HG03039 (cell line): ENCODE measurements around the gene NIPAL3.
"Not testable (repeated sequence)": the region's sequence is repeated elsewhere in the genome, so short reads cannot be mapped to it uniquely, and the experiment has no call there.

Experiments used
- ATAC-seq: cut with Tn5 transposase; IDR thresholded peaks from one replicate; pipeline ENCODE4 v1.9.1; 2021; ENCODE audit warnings: mild to moderate bottlenecking, moderate library complexity; ENCODE audit not compliant: unreplicated experiment

NIPAL3 gene

DNA sequence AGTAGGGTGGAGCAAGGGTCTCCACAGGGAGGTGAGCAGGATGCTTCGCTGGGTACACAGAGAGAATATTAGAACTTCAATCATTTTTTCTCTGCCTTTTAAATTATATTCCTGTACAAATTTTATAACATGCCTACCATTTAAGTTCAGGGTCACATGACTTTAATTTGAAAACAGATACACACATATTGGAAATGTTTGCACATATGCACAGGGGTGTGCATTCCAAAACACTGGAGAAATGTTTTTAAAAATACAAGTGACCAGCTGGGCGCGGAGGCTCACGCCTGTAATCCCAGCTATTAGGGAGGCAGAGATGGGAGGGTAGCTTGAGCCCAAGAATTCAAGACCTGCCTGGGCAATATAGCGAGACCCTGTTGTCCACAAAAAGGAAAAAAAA is 39.7 kb downstream of the NIPAL3 start:
- ATAC-seq = no peak

DNA sequence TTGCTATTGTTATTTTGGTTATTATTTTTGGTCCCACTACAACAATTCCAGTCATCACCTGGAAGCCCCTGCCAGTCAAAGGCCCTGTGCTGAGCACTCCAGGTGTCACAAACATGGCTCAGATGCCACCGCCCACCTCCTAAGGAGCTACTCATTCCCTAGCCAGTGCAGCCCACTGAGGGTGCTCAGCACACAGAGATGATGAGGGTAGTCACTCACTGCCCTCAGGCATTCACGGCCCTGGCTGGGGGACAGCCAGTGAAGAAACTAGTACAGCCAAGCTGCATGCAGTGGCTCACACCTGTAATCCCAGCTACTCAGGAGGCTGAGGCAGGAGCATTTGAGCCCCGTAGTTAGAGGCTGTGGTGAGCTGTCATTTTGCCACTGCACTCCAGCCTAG is 42.3 kb downstream of the NIPAL3 start:
- ATAC-seq = no peak

DNA sequence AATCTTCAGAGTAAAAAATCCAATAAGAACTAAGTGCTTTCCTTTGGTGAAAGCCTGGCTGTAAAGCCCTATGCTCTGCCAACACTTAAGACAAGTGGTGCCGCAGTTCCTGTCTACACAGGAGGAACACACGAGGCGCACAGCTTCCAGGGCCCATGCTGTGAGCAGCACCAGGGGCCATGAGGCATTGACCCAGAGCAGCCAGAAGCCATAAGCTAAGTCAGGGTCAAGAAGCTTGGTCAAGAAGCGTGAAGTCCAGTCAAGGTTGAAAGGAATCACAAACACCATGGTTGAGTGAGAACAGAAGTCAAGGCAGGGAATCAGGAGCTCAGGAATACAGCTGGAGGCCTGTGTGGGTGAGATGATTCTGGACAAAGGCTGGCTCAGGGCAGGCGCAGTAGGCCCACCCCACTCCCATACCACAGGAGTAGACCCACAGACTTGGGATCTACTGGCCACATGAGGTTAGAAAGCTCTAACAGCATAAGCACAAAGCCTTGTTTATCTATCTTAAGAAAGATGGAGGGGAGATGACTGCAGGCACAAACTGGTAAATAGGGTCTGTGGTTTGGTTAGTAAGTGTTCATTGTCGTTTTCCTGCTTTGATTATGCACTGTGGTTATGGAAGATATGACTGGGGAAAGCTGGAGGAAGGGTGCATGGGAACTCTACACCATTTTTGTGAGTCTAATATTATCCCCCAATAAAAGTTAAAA is 44.1 kb downstream of the NIPAL3 start:
- ATAC-seq = no peak

DNA sequence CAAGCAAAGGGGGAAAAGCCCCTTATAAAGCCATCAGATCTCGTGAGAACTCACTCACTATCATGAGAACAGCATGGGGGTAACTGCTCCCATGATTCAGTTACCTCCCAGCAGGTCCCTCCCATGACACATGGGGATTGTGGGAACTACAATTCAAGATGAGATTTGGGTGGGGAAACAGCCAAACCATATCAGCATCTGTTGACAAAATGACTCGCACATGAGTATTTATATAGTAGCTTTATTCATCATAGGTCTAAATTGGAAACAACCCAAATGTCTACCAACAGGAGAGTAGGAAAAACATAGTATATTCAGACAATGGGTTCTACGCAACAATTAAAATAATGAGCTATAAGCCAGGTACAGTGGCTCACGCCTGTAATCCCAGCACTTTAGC is 46.5 kb downstream of the NIPAL3 start:
- ATAC-seq = not testable (repeated sequence)

DNA sequence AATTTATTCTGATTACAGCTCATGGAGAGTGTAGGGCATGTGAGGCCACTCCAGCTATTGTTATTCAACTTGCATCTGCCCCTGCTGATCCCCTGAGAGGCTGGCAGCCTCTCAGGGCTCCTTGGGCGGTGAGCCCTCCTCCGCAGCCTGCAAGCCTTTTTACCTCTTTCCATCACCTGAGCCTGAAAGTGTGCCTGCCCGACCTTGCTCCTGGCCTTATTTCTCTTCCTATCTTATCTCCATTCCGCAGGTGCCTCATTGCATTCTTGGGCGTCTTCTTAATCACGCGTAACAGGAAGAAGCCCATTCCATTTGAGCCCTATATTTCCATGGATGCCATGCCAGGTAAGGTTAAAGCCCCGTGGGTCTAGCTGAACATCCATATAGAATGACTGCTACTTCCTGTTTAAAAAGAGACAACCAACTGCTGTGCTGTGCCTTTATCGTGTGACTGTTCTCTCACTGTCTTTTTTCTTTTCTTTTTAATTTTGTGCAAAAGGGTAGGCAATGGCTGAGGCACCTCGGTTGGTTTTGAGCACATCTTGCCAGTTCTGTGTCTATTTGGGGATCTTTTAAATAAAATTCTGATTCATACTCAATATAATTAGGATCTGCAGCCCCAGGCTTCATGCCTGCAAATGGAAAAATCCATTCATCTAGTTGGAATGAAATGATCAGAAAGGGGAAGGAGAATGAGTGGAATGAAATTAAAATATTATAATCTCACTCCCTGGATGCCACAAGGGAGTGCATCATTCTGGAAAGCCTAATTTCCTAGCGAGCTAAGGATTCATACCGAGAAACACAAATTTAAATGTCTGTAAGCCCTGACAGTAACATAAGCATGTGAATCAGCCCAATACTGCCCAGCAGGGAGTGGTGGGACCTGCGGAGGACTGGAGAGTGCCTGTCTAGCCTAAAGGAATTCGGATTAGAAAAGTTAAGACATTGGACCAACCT is 48.5 kb downstream of the NIPAL3 start:
- ATAC-seq = no peak

DNA sequence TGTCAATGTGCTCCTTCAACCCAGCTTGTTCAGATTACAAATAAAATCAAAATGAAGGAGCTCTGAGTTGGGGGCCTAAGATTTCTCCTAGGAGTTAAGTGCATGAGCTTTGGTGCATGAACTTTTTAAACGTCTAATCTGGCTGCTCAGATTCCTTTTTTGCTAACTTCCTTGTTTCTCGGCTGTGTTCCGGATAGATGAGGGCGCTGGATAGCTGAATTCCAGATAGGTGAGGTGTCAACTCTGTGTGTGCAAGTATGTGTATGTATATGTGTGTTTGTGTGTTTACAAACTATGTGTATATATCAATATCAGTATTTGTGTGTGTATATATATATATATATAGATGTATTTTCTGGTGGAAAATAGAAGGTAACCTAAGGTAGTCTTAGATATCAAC is 49.5 kb downstream of the NIPAL3 start:
- ATAC-seq = no peak

DNA sequence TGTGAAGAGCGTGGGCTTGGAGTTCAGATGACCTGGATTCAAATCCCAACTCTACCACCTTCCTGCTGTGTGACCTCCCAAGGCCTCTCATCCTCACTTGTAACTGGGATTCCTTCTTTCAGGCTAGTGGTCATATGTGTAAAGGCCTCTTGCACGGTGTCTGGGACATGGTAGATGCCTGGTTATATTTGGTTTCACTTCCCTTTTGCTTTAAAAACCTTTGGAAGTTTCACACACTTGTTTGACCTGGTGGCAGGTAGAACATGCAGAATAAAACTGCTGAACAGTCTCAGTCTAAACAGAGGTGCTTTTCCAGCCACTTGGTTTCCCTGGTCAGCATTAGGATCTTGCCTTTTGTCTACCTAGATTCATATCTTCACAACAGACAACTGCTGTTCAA is 50.0 kb downstream of the NIPAL3 start:
- ATAC-seq = no peak

DNA sequence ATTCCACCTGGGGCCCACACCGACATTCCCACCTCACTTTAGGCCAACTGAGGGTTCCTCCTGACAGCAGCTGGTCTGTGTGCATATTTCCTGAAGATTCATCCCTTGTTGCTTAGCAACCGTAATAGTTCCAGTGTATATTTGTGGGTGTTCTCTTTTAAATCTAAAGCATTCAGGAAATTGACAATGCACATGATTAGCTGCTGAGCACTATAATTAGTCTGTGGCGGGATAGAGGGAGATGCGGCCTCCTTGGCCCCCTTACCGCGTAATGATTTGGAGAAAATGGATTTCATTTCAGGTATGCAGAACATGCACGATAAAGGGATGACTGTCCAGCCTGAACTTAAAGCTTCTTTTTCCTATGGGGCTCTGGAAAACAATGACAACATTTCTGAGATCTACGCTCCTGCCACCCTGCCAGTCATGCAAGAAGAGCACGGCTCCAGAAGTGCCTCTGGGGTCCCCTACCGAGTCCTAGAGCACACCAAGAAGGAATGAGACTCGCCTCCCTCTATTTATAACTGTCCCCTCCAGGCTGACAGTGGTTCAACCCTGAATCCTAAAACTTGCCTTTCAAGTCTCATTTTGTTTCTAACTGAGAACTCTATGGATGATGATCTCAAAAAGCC is 53.2 kb downstream of the NIPAL3 start:
- ATAC-seq = no peak

DNA sequence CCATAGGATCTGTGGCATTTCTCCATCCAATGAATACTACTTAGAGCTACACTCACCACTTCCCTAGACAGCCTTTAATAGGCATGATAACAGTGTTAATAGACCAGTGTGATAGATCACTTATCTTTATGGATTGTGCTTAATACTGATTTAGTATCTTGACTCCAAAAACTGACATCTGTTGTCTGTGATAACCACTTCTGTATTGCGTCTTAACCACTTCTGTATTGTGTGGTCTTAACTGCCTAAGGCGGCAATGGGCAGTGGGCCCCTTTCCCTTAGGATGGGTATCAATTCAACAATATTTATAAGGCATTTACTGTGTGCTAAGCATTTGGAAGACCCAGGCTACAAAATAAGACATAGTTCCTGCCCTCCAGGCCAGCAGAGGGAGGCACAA is 55.0 kb downstream of the NIPAL3 start:
- no peak for ATAC-seq

DNA sequence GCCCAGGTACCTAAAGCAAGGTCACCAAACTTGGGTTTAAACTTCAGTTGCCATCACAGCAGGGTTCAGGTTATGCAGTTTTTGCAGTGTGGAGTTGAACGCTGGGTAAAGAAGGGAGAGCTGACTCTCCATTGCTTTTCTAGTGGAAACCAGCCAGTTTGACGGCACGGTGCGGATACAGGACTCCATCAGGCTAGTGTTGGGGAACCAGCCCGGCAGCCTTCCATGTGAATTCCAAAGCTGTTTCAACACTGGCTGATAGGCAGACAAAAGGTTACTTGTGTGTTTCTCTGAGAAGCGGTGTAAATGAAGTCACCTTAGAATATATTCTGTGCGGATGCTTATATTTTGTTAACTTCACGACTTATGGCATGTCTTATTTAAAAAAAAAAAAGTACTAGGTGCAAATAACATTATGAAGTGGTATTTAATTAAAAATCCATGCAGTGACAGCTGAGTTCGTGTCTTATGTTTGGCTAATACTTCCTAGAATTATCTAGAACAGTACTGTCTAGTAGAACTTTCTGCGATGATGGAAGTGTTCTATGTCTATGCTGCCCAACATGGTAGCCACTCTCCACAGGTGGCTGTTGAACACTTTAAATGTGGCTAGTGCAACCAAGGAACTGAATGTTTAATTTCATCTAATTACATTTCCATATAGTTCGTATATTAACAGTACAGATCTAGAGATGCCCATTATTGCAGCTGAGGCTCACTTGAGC is 57.1 kb downstream of the NIPAL3 start:
- ATAC-seq = no peak

DNA sequence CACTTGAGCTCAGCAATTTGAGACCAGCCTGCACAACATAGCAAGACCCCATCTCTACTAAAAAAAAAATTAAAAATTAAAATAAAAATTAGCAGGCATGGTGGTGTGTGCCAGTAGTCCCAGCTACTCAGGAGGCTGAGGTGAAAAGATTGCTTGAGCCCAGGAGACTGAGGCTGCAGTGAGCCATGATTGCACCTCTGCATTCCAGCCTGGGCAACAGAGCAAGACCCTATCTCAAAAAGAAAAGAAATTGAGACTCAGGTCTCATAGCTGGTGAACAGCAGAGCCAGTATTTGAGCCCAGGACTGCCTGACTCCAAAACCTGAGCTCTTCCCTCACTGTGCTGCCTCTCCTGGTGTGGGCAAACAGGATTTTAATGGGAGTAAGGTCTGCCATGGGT is 58.6 kb downstream of the NIPAL3 start:
- no peak for ATAC-seq

DNA sequence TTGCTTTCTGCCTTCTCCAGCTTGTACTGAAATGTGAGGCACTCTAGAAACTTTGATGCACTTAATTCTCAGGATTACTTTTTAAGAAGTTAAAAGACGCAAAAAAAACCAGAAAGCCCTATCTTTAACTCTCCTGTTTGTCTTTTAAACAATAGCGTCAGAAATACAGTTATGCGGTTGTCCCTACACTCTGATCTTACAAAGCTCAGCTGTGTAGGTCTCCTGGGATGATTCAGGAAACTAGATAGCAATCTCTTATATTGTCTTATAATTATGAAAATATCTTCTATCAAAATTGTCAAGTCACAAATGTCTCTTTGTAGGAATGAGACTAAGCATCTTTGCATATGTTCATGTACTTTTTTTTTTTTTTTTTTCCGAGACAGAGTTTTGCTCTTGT is 60.1 kb downstream of the NIPAL3 start:
- no peak for ATAC-seq

DNA sequence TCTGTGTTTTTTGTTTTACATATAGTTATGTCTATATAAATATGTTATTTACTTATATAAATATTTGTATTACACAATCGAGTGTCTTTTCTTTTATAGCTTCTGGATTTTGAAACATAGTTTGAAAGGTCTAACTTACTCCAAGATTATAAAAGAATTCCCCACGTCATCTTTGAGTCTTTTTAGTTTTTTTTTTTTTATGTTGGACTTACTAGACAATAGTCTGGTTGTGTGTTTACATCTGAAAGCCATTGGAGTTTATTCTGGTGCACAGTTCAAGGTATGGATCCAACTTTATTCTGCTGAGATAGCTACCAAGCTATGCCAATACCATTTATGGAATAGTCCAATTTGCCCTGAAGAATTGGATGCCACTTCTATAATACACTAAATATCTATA is 61.0 kb downstream of the NIPAL3 start:
- ATAC-seq = no peak

DNA sequence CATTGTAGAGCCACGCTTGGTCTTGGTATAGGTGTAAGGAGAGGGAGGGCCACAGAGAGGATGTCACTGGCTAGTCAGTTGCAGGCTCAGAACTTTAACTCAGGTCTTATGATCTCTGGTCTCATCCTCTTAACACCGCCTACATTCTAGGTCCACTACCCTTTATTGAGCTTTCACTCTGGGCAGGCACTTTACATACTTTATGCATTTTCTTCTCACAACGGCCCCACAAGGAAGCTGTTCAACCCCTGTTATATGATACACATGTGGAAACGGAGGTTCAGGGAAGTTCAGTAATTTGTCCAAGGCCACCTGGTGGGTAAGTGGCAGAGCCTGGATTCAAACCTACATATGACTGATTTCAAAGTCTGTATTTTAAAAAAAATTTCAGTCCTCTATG is 61.7 kb downstream of the NIPAL3 start:
- ATAC-seq = no peak

DNA sequence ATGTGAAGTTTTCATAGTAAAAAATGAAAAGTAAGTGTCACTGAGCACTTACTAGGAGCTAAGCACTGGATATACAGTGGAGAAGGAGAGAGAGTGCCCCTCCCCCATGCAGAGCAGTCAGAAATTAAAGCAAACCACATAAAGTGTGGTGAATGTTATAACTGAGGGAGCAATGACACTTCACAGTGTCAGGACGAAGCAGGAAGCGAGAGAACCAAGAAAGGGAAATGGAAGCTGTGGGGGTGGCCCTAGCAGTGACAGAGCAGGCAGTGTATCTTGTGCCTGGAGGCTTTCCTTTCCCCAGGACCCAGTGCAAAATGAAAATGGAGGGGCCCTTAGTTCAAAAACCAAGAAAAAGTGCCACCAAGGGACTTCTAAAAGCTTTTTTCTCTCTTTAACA is 65.5 kb downstream of the NIPAL3 start:
- no peak for ATAC-seq

DNA sequence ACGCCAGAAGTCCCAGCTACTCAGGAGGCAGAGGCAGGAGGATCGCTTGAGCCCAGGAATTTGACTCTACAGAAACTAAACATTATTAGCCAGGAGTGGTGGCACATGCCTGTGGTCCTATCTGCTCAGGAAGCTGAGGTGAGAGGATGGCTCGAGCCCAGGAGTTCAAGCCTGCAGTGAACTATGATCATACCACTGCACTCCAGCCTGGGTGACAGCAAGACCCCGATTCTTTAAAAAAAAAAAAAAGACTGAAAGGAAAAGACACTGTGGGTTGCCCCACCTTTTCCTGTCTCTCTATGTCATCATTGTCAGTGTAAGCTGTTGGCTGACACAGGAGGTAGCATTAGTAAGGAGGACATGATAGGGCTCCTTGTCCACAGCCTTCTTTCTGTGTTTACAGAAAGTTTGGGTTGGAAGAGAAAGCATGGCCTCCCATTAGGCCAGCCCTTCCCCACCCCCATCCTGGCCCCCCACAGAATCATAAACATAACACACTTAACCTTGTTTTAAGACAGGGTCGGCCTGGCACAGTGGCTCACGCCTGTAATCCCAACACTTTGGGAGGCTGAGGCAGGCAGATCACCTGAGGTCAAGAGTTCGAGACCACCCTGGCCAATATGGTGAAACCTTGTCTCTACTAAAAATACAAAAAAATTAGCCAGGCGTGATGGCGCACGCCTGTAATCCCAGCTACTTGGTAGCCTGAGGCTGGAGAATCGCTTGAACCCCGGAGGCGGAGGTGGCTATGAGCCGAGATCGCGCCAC is 66.4 kb downstream of the NIPAL3 start:
- no peak for ATAC-seq

DNA sequence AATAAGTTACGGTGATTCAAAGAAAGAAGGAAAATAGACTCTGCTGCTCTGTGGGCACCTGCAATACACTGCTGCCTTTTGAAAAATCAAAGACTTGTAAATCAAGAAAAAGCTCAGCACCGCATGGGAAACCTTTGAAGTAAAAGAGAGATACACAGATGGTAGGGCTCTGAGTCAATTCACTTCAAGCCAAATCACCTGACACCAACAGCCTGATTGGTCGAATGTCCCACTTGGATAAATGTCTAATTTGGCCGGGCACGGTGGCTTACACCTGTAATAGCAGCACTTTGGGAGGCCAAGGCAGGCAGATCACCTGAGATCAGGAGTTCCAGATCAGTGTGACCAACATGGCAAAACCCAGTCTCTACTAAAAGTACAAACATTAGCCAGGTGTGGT is 67.8 kb downstream of the NIPAL3 start:
- ATAC-seq = no peak

DNA sequence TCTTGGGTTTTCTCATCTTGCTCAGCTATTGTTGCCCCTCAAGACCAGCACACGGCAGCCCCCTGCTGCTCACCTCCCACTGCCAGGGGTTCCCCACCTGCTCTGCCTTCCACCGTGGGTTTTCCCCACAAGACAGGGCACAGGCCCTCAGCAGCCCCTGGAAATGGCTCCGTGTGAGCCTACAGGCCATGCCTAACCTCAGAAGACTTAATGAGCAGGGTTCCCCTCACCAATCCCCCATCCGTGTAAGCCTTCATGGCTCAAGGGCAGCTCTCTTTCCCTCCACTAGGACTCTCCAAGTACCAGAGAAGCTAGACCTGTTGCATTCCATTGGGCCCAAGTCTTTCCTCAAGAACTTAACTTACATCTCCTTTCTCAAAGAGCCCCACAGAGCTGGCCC is 68.6 kb downstream of the NIPAL3 start:
- no peak for ATAC-seq

DNA sequence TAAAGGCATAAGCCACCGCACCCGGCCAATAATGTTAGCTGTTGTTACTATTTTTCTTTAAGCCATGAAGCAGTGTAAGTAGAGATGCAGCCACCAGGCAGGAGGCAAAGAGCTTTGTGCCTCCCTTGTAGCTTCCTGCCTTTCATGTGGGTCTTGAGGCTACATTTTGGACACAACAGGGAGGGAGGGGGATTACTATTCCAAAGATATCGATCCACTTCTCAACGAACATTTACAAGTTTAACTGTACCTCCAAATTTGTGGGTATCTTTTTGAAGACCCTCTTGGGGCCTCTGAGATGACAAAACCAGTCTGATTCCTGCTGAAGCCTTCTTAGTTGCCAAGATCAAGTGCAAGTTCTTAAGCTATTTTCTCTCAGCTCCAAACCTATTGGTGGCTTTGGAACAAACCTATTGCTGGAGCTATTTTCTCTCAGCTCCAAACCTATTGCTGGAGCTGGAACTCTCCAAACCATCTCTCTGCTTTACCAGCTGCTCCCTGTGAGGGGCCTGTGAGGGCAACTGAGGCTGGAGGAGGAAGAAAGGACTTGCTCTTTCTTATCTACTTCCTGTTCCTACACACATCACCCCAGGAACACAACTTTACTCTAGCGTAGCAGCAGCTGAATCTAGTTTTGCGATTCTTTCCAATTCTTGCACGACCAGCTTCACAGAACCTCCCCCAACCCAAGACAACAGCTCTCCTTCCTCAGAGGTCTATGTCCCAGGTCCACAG is 70.9 kb downstream of the NIPAL3 start:
- no peak for ATAC-seq

DNA sequence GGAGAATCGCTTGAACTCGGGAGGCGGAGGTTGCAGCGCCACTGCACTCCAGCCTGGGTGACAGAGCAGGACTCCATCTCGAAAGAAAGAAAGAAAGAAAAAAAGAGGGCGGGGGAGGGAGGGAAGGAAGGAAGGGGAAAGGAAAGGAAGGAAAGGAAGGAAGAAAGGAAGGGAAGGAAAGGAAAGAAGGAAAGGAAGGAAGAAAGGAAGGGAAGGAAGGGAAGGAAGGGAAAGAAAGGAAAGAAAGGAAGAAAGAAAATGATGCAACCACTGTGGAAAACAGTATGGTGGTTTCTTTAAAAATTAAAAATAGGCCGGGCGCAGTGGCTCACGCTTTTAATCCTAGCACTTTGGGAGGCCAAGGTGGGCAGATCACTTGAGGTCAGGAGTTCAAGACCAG is 71.9 kb downstream of the NIPAL3 start:
- no peak for ATAC-seq
